H1 (cell line): ENCODE measurements around the gene NFIA.

Source experiments
- ASH2L ChIP-seq: fragments of 200-600, 300-600 bp; sonication (generic); IDR thresholded peaks from one replicate; pipeline ENCODE4 v1.7.1; 2017; ENCODE audit warnings: low read length
- CBX8 ChIP-seq: fragments of 300-800, 300-1000 bp; sonication (generic); IDR thresholded peaks from 2 replicates; pipeline ENCODE4 v1.7.1; 2016; ENCODE audit warnings: low read depth, low read length, borderline replicate concordance
- CTCF ChIP-seq, 3 experiments: IDR thresholded peaks; 1 replicate in 2 of 3; 2 replicates in 1 of 3; pipeline versions ENCODE4 v1.5.1 to v1.6.1; 2011; ENCODE audit warnings: low read length in 3 of 3, mild to moderate bottlenecking in 3 of 3, inconsistent platforms in 2 of 3, low read depth in 1 of 3, moderate library complexity in 1 of 3; ENCODE audit not compliant: insufficient read depth in 1 of 3; ENCODE audit errors: control extremely low read depth in 1 of 3
- EP300 ChIP-seq, 2 experiments: IDR thresholded peaks; 1 replicate in 1 of 2; 2 replicates in 1 of 2; pipeline ENCODE4 v1.6.1; 2011 to 2012; ENCODE audit warnings: low read depth in 2 of 2, low read length in 2 of 2, mild to moderate bottlenecking in 2 of 2, borderline replicate concordance in 1 of 2, inconsistent platforms in 1 of 2, moderate library complexity in 1 of 2
- EZH2 ChIP-seq: fragments of 200-600 bp; sonication (generic); IDR thresholded peaks from 2 replicates; pipeline ENCODE4 v1.7.1; 2012; ENCODE audit warnings: low read depth, mild to moderate bottlenecking, moderate library complexity, low read length, inconsistent platforms; ENCODE audit not compliant: severe bottlenecking
- GABPA ChIP-seq: IDR thresholded peaks from 2 replicates; pipeline ENCODE4 v1.6.1; 2011; ENCODE audit warnings: mild to moderate bottlenecking, low read length, moderate library complexity, borderline replicate concordance; ENCODE audit not compliant: insufficient read depth
- KDM1A ChIP-seq: fragments of 200-600, 300-600 bp; sonication (generic); IDR thresholded peaks from 2 replicates; pipeline ENCODE4 v1.7.1; 2016; ENCODE audit warnings: mild to moderate bottlenecking, low read length, borderline replicate concordance
- NANOG ChIP-seq: IDR thresholded peaks from 2 replicates; pipeline ENCODE4 v1.6.1; 2011; ENCODE audit warnings: low read length, low read depth, mild to moderate bottlenecking, inconsistent platforms; ENCODE audit not compliant: insufficient read depth, poor library complexity, severe bottlenecking
- NRF1 ChIP-seq: IDR thresholded peaks from 2 replicates; pipeline ENCODE4 v1.6.1; 2011; ENCODE audit warnings: mild to moderate bottlenecking, low read depth, low read length, improper control_type of control experiment
- POLR2A ChIP-seq, 2 experiments: IDR thresholded peaks; 1 replicate in 1 of 2; 2 replicates in 1 of 2; pipeline ENCODE4 v1.6.1; 2011; ENCODE audit warnings: low read depth in 2 of 2, low read length in 2 of 2, mild to moderate bottlenecking in 2 of 2; ENCODE audit errors: control extremely low read depth in 1 of 2
- POLR2AphosphoS5 ChIP-seq: IDR thresholded peaks from 2 replicates; pipeline ENCODE4 v1.6.1; 2011; ENCODE audit warnings: low read depth, low read length
- TEAD4 ChIP-seq: IDR thresholded peaks from 2 replicates; pipeline ENCODE4 v1.6.1; 2012; ENCODE audit warnings: low read depth, low read length, inconsistent platforms, mixed read lengths
- ZNF274 ChIP-seq: IDR thresholded peaks from 2 replicates; pipeline ENCODE4 v1.7.0; 2012; ENCODE audit warnings: low read length, borderline replicate concordance; ENCODE audit errors: extremely low read depth

- TF ChIP-seq GABPA: no peak
- no peak for TF ChIP-seq CTCF (IDR thresholded peaks at IDR 0.05; ENCODE audit: control extremely low read depth in 1 of 3, insufficient read depth in 1 of 3, low read depth in 1 of 3, low read length in 3 of 3)
- TF ChIP-seq NRF1: no peak
- no peak for TF ChIP-seq EP300 (IDR thresholded peaks at IDR 0.05; ENCODE audit: borderline replicate concordance in 1 of 2, low read depth in 2 of 2, low read length in 2 of 2)
- no peak for TF ChIP-seq ZNF274
- TF ChIP-seq POLR2A (IDR thresholded peaks at IDR 0.05; ENCODE audit: control extremely low read depth in 1 of 2, low read depth in 2 of 2, low read length in 2 of 2): no peak
- TF ChIP-seq EZH2: no peak
- TF ChIP-seq ASH2L: no peak
- no peak for TF ChIP-seq CBX8
- no peak for TF ChIP-seq TEAD4
- no peak for TF ChIP-seq KDM1A
- no peak for TF ChIP-seq POLR2AphosphoS5
- TF ChIP-seq NANOG: no peak
These were observed 322.4 kb downstream of the NFIA start for GRCh38 chr1:61404597-61405376.
